ENCODE measurements around the gene MYO9A. TPM values are rescaled to one million over a fixed set of nuclear protein-coding genes. Genes with fewer than 3 reads are reported as not detected.

The MYO9A gene
- polyA plus RNA-seq, 4 donors: 1.6 to 10.1 (median 2.6) TPM

- FAIRE-seq: no peak
- H3K4me3 ChIP-seq (ENCODE audit: low read depth in 1 of 3, low read length in 3 of 3): no peak overlapping the region
These were observed 325.4 kb downstream of the MYO9A start for GRCh38 chr15:71792521-71792920.

GRCh38 chr15:71791975-71792374, 326.0 kb downstream of the MYO9A start:
- H3K4me3 ChIP-seq (ENCODE audit: low read depth in 1 of 3, low read length in 3 of 3): no peak overlapping the region
- H3K9me3 ChIP-seq (ENCODE audit: control insufficient read depth in 2 of 2, insufficient read depth in 1 of 2, low read depth in 1 of 2, low read length in 1 of 2): peaks cover 0 to 3% of the 10 kb centered on the region in 2 donors
- 88 to 94% (median 93%) methylated on average over 7 of the region's 7 CpGs for WGBS, 3 donors
- H3K27me3 ChIP-seq (ENCODE audit: control insufficient read depth in 3 of 3, insufficient read depth in 3 of 3, low read length in 3 of 3): no peaks in the 10 kb centered on the region
- no peak for DNase-seq
- H3K36me3 ChIP-seq (ENCODE audit: control insufficient read depth in 3 of 3, insufficient read depth in 2 of 3, low read depth in 1 of 3, low read length in 3 of 3): no peaks in the 10 kb centered on the region
- peaks cover 0 to 38% (median 0%) of the 10 kb centered on the region in 3 donors for H3K4me1 ChIP-seq (ENCODE audit: control insufficient read depth in 3 of 3, insufficient read depth in 2 of 3, low read depth in 1 of 3, low read length in 2 of 3)
- no peak overlapping the region for H3K27ac ChIP-seq (ENCODE audit: low read depth in 1 of 3, low read length in 2 of 3)
- FAIRE-seq: no peak

More at GRCh38 chr15:71792521-71792920, 325.4 kb downstream of the MYO9A start:
- H3K27me3 ChIP-seq (ENCODE audit: control insufficient read depth in 3 of 3, insufficient read depth in 3 of 3, low read length in 3 of 3): no peaks in the 10 kb centered on the region
- no peaks in the 10 kb centered on the region for H3K36me3 ChIP-seq (ENCODE audit: control insufficient read depth in 3 of 3, insufficient read depth in 2 of 3, low read depth in 1 of 3, low read length in 3 of 3)
- WGBS, 3 donors: 19 to 58% (median 56%) methylated on average over 2 of the region's 2 CpGs
- peaks cover 0 to 38% (median 0%) of the 10 kb centered on the region in 3 donors for H3K4me1 ChIP-seq (ENCODE audit: control insufficient read depth in 3 of 3, insufficient read depth in 2 of 3, low read depth in 1 of 3, low read length in 2 of 3)
- H3K9me3 ChIP-seq (ENCODE audit: control insufficient read depth in 2 of 2, insufficient read depth in 1 of 2, low read depth in 1 of 2, low read length in 1 of 2): peaks cover 0 to 3% of the 10 kb centered on the region in 2 donors
- H3K27ac ChIP-seq (ENCODE audit: low read depth in 1 of 3, low read length in 2 of 3): no peak overlapping the region
- DNase-seq: peak in 1 of 2 donors; percentile 57

- no peaks in the 10 kb centered on the region for H3K27me3 ChIP-seq (ENCODE audit: control insufficient read depth in 3 of 3, insufficient read depth in 3 of 3, low read length in 3 of 3)
- H3K4me3 ChIP-seq (ENCODE audit: low read depth in 1 of 3, low read length in 3 of 3): no peak overlapping the region
- FAIRE-seq: no peak
- H3K27ac ChIP-seq (ENCODE audit: low read depth in 1 of 3, low read length in 2 of 3): peak overlapping the region in 1 of 3 donors; percentile 69
- H3K4me1 ChIP-seq (ENCODE audit: control insufficient read depth in 3 of 3, insufficient read depth in 2 of 3, low read depth in 1 of 3, low read length in 2 of 3): peaks cover 0 to 38% (median 0%) of the 10 kb centered on the region in 3 donors
- no peaks in the 10 kb centered on the region for H3K36me3 ChIP-seq (ENCODE audit: control insufficient read depth in 3 of 3, insufficient read depth in 2 of 3, low read depth in 1 of 3, low read length in 3 of 3)
- 27 to 68% (median 53%) methylated on average over 10 of the region's 10 CpGs for WGBS, 3 donors
- peak; percentile 49 to 80 for DNase-seq
- H3K9me3 ChIP-seq (ENCODE audit: control insufficient read depth in 2 of 2, insufficient read depth in 1 of 2, low read depth in 1 of 2, low read length in 1 of 2): peaks cover 0 to 3% of the 10 kb centered on the region in 2 donors
These were observed 327.9 kb downstream of the MYO9A start for GRCh38 chr15:71790081-71790480.

- WGBS, 3 donors: 74 to 87% (median 84%) methylated on average over 6 of the region's 6 CpGs
- Histone ChIP-seq H3K4me3 (ENCODE audit: low read depth in 1 of 3, low read length in 3 of 3) (no peak overlapping the region), H3K4me1 (ENCODE audit: control insufficient read depth in 3 of 3, insufficient read depth in 2 of 3, low read depth in 1 of 3, low read length in 2 of 3) (peaks cover 0 to 38% (median 0%) of the 10 kb centered on the region in 3 donors), H3K36me3 (ENCODE audit: control insufficient read depth in 3 of 3, insufficient read depth in 2 of 3, low read depth in 1 of 3, low read length in 3 of 3) (no peaks in the 10 kb centered on the region), H3K27me3 (ENCODE audit: control insufficient read depth in 3 of 3, insufficient read depth in 3 of 3, low read length in 3 of 3) (no peaks in the 10 kb centered on the region), H3K27ac (ENCODE audit: low read depth in 1 of 3, low read length in 2 of 3) (peak overlapping the region in 1 of 3 donors; percentile 69), H3K9me3 (ENCODE audit: control insufficient read depth in 2 of 2, insufficient read depth in 1 of 2, low read depth in 1 of 2, low read length in 1 of 2) (peaks cover 0 to 3% of the 10 kb centered on the region in 2 donors)
- DNase-seq: no peak
- no peak for FAIRE-seq
These were observed 328.3 kb downstream of the MYO9A start for GRCh38 chr15:71789616-71790015.

GRCh38 chr15:71788646-71789579, 329.0 kb downstream of the MYO9A start:
- no peak for FAIRE-seq
- 30 to 69% (median 58%) methylated on average over 15 of the region's 15 CpGs for WGBS, 3 donors
- H3K4me1 ChIP-seq (ENCODE audit: control insufficient read depth in 3 of 3, insufficient read depth in 2 of 3, low read depth in 1 of 3, low read length in 2 of 3): peaks cover 0 to 38% (median 0%) of the 10 kb centered on the region in 3 donors
- DNase-seq: peak; percentile 72 to 94
- H3K36me3 ChIP-seq (ENCODE audit: control insufficient read depth in 3 of 3, insufficient read depth in 2 of 3, low read depth in 1 of 3, low read length in 3 of 3): no peaks in the 10 kb centered on the region
- no peaks in the 10 kb centered on the region for H3K27me3 ChIP-seq (ENCODE audit: control insufficient read depth in 3 of 3, insufficient read depth in 3 of 3, low read length in 3 of 3)
- peak overlapping the region in 1 of 3 donors; percentile 69 for H3K27ac ChIP-seq (ENCODE audit: low read depth in 1 of 3, low read length in 2 of 3)
- H3K4me3 ChIP-seq (ENCODE audit: low read depth in 1 of 3, low read length in 3 of 3): no peak overlapping the region
- peaks cover 0 to 3% of the 10 kb centered on the region in 2 donors for H3K9me3 ChIP-seq (ENCODE audit: control insufficient read depth in 2 of 2, insufficient read depth in 1 of 2, low read depth in 1 of 2, low read length in 1 of 2)

GRCh38 chr15:71786673-71787072, 331.3 kb downstream of the MYO9A start:
- Histone ChIP-seq H3K4me3 (ENCODE audit: low read depth in 1 of 3, low read length in 3 of 3) (no peak overlapping the region), H3K36me3 (ENCODE audit: control insufficient read depth in 3 of 3, insufficient read depth in 2 of 3, low read depth in 1 of 3, low read length in 3 of 3) (no peaks in the 10 kb centered on the region), H3K9me3 (ENCODE audit: control insufficient read depth in 2 of 2, insufficient read depth in 1 of 2, low read depth in 1 of 2, low read length in 1 of 2) (peaks cover 0 to 3% of the 10 kb centered on the region in 2 donors), H3K27ac (ENCODE audit: low read depth in 1 of 3, low read length in 2 of 3) (no peak overlapping the region), H3K4me1 (ENCODE audit: control insufficient read depth in 3 of 3, insufficient read depth in 2 of 3, low read depth in 1 of 3, low read length in 2 of 3) (peaks cover 0 to 32% (median 0%) of the 10 kb centered on the region in 3 donors), H3K27me3 (ENCODE audit: control insufficient read depth in 3 of 3, insufficient read depth in 3 of 3, low read length in 3 of 3) (no peaks in the 10 kb centered on the region)
- WGBS, 3 donors: 87 to 92% (median 88%) methylated on average over 7 of the region's 7 CpGs
- DNase-seq (no peak), FAIRE-seq (no peak)

- no peaks in the 10 kb centered on the region for H3K27me3 ChIP-seq (ENCODE audit: control insufficient read depth in 3 of 3, insufficient read depth in 3 of 3, low read length in 3 of 3)
- no peak for FAIRE-seq
- no peak for DNase-seq
- no peak overlapping the region for H3K4me3 ChIP-seq (ENCODE audit: low read depth in 1 of 3, low read length in 3 of 3)
- peaks cover 0 to under 1% of the 10 kb centered on the region in 2 donors for H3K9me3 ChIP-seq (ENCODE audit: control insufficient read depth in 2 of 2, insufficient read depth in 1 of 2, low read depth in 1 of 2, low read length in 1 of 2)
- WGBS, 3 donors: 86 to 95% (median 90%) methylated on average over 2 of the region's 2 CpGs
- H3K4me1 ChIP-seq (ENCODE audit: control insufficient read depth in 3 of 3, insufficient read depth in 2 of 3, low read depth in 1 of 3, low read length in 2 of 3): peaks cover 0 to 25% (median 0%) of the 10 kb centered on the region in 3 donors
- H3K27ac ChIP-seq (ENCODE audit: low read depth in 1 of 3, low read length in 2 of 3): no peak overlapping the region
- H3K36me3 ChIP-seq (ENCODE audit: control insufficient read depth in 3 of 3, insufficient read depth in 2 of 3, low read depth in 1 of 3, low read length in 3 of 3): no peaks in the 10 kb centered on the region
These were observed 332.0 kb downstream of the MYO9A start for GRCh38 chr15:71785996-71786395.

- no peak overlapping the region for H3K4me3 ChIP-seq (ENCODE audit: low read depth in 1 of 3, low read length in 3 of 3)
- H3K27ac ChIP-seq (ENCODE audit: low read depth in 1 of 3, low read length in 2 of 3): no peak overlapping the region
- FAIRE-seq (no peak), DNase-seq (no peak)
- H3K27me3 ChIP-seq (ENCODE audit: control insufficient read depth in 3 of 3, insufficient read depth in 3 of 3, low read length in 3 of 3): no peaks in the 10 kb centered on the region
- WGBS, 3 donors: 72 to 73% (median 73%) methylated on average over 6 of the region's 6 CpGs
- peaks cover 0 to 14% (median 0%) of the 10 kb centered on the region in 3 donors for H3K4me1 ChIP-seq (ENCODE audit: control insufficient read depth in 3 of 3, insufficient read depth in 2 of 3, low read depth in 1 of 3, low read length in 2 of 3)
- H3K36me3 ChIP-seq (ENCODE audit: control insufficient read depth in 3 of 3, insufficient read depth in 2 of 3, low read depth in 1 of 3, low read length in 3 of 3): no peaks in the 10 kb centered on the region
- H3K9me3 ChIP-seq (ENCODE audit: control insufficient read depth in 2 of 2, insufficient read depth in 1 of 2, low read depth in 1 of 2, low read length in 1 of 2): no peaks in the 10 kb centered on the region
These were observed 333.2 kb downstream of the MYO9A start for GRCh38 chr15:71784719-71785118.
